HepG2 (cell line): Measurements from ENCODE around the gene LRP1-AS. TPM values are rescaled to one million over a fixed set of nuclear protein-coding genes. Genes with fewer than 3 reads are reported as not detected.

Source experiments
- DNMT3B ChIP-seq: conservative IDR thresholded peaks from 2 replicates; pipeline ENCODE4 v1.6.1; 2016; ENCODE audit warnings: missing biosample characterization, control low read depth
- EED ChIP-seq: sonication (generic); formaldehyde crosslinking; IDR thresholded peaks from 2 replicates; pipeline ENCODE4 v1.5.0; 2020; ENCODE audit warnings: mild to moderate bottlenecking, missing genetic modification reagents
- ERF ChIP-seq: IDR thresholded peaks from 2 replicates; pipeline ENCODE4 v1.6.1; 2018; ENCODE audit warnings: missing biosample characterization, missing genetic modification reagents
- FOXJ3 ChIP-seq: sonication (generic); formaldehyde crosslinking; IDR thresholded peaks from 2 replicates; pipeline ENCODE4 v1.4.0; 2020; ENCODE audit warnings: missing genetic modification reagents, mild to moderate bottlenecking, borderline replicate concordance
- GATAD2A ChIP-seq: IDR thresholded peaks from 2 replicates; pipeline ENCODE4 v1.6.1; 2016
- HNRNPH1 ChIP-seq: fragments of 200-400 bp; formaldehyde crosslinking; optimal IDR thresholded peaks from 2 replicates; pipeline ENCODE3; 2017; ENCODE audit warnings: mild to moderate bottlenecking, low read depth, low read length
- MLLT10 ChIP-seq: sonication (generic); formaldehyde crosslinking; IDR thresholded peaks from 2 replicates; pipeline ENCODE4 v1.4.0; 2020; ENCODE audit warnings: missing genetic modification reagents
- NFATC3 ChIP-seq: sonication (generic); formaldehyde crosslinking; IDR thresholded peaks from 2 replicates; pipeline ENCODE4 v1.5.1; 2020; ENCODE audit warnings: mild to moderate bottlenecking, missing genetic modification reagents
- NR2C2 ChIP-seq: sonication (generic); formaldehyde crosslinking; IDR thresholded peaks from 2 replicates; pipeline ENCODE4 v1.4.0; 2020; ENCODE audit warnings: missing genetic modification reagents, mild to moderate bottlenecking, moderate library complexity, borderline replicate concordance
- PAWR ChIP-seq: sonication (generic); formaldehyde crosslinking; IDR thresholded peaks from 2 replicates; pipeline ENCODE4 v1.4.0; 2020; ENCODE audit warnings: missing genetic modification reagents, mild to moderate bottlenecking, borderline replicate concordance
- RBAK ChIP-seq: sonication (generic); formaldehyde crosslinking; IDR thresholded peaks from 2 replicates; pipeline ENCODE4 v1.5.1; 2020; ENCODE audit warnings: mild to moderate bottlenecking, missing genetic modification reagents
- SETDB1 ChIP-seq: sonication (generic); formaldehyde crosslinking; IDR thresholded peaks from 2 replicates; pipeline ENCODE4 v1.5.1; 2020; ENCODE audit warnings: missing genetic modification reagents, mild to moderate bottlenecking, borderline replicate concordance
- ZFX ChIP-seq: sonication (generic); formaldehyde crosslinking; IDR thresholded peaks from 2 replicates; pipeline ENCODE4 v1.4.0; 2020; ENCODE audit warnings: mild to moderate bottlenecking, low read depth, missing genetic modification reagents, moderate library complexity
- ZNF251 ChIP-seq: sonication (generic); formaldehyde crosslinking; IDR thresholded peaks from 2 replicates; pipeline ENCODE4 v1.9.0; 2021; ENCODE audit warnings: mild to moderate bottlenecking, missing genetic modification reagents
- ZNF282 ChIP-seq: fragments of 450-650 bp; IDR thresholded peaks from 2 replicates; pipeline ENCODE4 v1.6.1; 2018; ENCODE audit not compliant: partially characterized antibody
- polyA plus RNA-seq, 8 experiments: library from polyadenylated mRNA; depleted of rRNA in 3 of 8; stranded (reverse) in 7 of 8; unstranded in 1 of 8; fragments of >200 nt; fragmentation: Illumina TruSeq in 4 of 8; extraction: Trizol in 4 of 8; gene quantifications; 2 replicates each; pipeline versions ENCODE4 v1.2.1 to v1.2.3, GENCODE V29; 2011 to 2016; ENCODE audit warnings: low read depth in 4 of 8, missing spikeins in 1 of 8, mixed read lengths in 1 of 8; ENCODE audit not compliant: insufficient read depth in 1 of 8
- total RNA-seq, 5 experiments: library from RNA; depleted of rRNA; stranded (reverse); fragments of >200 nt; fragmentation: Illumina TruSeq; extraction: Trizol; gene quantifications; 2 replicates each; pipeline ENCODE4 v1.2.3, GENCODE V29; 2016; ENCODE audit warnings: low read depth in 1 of 5
- TF ChIP-seq, protein P1 (sequence below): sonication (generic); formaldehyde crosslinking; IDR thresholded peaks from 2 replicates; pipeline ENCODE4 v1.8.0; 2022; ENCODE audit warnings: missing genetic modification reagents, low read depth, mild to moderate bottlenecking, borderline replicate concordance
- TF ChIP-seq, protein P2 (sequence below): fragments of 450-650 bp; IDR thresholded peaks from 2 replicates; pipeline ENCODE4 v1.6.1; 2017; ENCODE audit warnings: mild to moderate bottlenecking
- TF ChIP-seq, protein P3 (sequence below): sonication (generic); formaldehyde crosslinking; IDR thresholded peaks from 2 replicates; pipeline ENCODE4 v1.8.0; 2022; ENCODE audit warnings: low read depth, missing genetic modification reagents
- TF ChIP-seq, protein P4 (sequence below): IDR thresholded peaks from 2 replicates; pipeline ENCODE4 v1.6.1; 2016; ENCODE audit warnings: missing biosample characterization, missing genetic modification reagents, low read depth
- TF ChIP-seq, protein P5 (sequence below): sonication (generic); formaldehyde crosslinking; IDR thresholded peaks from 2 replicates; pipeline ENCODE4 v1.4.0; 2020; ENCODE audit warnings: mild to moderate bottlenecking, missing genetic modification reagents
- TF ChIP-seq, protein P6 (sequence below): IDR thresholded peaks from 2 replicates; pipeline ENCODE4 v1.6.1; 2016; ENCODE audit warnings: missing compliant biosample characterization, missing genetic modification reagents, borderline replicate concordance

LRP1-AS gene
- total and polyA plus RNA-seq, 2 of the 13 experiments (the other 11 are each of a cell fraction or from before 2014, with no cell fraction given): 0.20 TPM; not detected in 1

DNA sequence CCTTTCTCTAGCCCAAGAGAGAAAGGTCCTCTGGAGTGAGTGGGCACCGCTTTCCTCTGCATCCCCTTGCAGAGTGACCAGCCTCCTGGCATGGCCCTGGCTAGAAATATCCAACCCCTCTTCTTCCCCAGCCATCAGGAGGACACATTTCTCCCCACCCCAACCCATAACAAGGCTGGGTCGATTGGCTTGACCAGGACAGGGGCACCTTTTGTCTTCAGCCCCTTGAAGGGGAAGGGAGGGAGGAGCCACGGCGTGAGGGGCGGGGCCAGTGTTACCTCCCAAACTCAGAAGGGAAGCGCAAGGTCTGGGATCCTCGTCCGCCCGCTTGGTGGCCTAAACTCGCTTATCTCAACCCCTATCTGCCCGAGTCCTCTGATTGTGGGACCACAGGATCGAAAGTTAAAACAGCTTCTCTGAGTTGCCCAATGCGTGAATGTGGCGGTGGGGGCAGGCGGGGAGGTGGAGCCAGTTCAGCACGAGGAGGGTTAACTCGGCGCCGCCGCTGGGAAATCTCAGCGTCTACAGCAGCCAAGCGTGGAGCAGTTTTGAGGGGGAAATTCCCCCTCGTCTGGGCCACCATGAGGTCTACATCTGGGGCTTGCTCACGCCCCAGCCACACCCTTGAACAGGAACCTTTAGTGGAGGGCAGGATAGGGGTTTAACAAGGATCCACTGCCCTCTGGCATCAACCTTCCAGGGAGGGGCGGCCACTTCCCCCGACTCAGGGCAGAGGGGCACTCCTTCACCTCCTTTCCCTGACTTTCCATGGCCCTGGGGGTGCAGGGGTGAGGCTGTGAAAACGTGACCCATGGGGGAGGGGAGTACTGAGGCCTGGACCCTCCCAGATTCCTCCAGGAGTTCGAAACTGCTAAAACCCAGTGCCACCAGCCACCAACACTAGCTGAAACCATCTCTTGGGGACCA, 37.1 kb downstream of the LRP1-AS start (continued):
- TF ChIP-seq, protein P1, sequence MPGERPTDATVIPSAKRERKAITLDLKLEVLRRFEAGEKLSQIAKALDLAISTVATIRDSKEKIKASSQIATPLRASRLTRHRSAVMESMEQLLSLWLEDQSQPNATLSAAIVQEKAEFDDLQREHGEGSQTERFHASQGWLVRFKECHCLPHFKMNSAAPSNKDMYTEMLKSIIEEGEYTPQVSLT (CRISPR knock-in tag): no peak
- peak; percentile 13; the same call in 1 of the 2 replicates for TF ChIP-seq NR2C2 (CRISPR knock-in tag)
- TF ChIP-seq DNMT3B: no peak; the same call in 1 of the 2 replicates
- no peak for TF ChIP-seq RBAK (CRISPR knock-in tag)
- TF ChIP-seq ERF: peak; percentile 44; the same call in 1 of the 2 replicates
- no peak for TF ChIP-seq FOXJ3 (CRISPR knock-in tag)
- TF ChIP-seq ZFX (CRISPR knock-in tag): no peak; the same call in 1 of the 2 replicates
- TF ChIP-seq, protein P2, sequence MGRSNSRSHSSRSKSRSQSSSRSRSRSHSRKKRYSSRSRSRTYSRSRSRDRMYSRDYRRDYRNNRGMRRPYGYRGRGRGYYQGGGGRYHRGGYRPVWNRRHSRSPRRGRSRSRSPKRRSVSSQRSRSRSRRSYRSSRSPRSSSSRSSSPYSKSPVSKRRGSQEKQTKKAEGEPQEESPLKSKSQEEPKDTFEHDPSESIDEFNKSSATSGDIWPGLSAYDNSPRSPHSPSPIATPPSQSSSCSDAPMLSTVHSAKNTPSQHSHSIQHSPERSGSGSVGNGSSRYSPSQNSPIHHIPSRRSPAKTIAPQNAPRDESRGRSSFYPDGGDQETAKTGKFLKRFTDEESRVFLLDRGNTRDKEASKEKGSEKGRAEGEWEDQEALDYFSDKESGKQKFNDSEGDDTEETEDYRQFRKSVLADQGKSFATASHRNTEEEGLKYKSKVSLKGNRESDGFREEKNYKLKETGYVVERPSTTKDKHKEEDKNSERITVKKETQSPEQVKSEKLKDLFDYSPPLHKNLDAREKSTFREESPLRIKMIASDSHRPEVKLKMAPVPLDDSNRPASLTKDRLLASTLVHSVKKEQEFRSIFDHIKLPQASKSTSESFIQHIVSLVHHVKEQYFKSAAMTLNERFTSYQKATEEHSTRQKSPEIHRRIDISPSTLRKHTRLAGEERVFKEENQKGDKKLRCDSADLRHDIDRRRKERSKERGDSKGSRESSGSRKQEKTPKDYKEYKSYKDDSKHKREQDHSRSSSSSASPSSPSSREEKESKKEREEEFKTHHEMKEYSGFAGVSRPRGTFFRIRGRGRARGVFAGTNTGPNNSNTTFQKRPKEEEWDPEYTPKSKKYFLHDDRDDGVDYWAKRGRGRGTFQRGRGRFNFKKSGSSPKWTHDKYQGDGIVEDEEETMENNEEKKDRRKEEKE: no peak
- no peak; the same call in none of the 2 replicates for TF ChIP-seq GATAD2A
- no peak for TF ChIP-seq ZNF251 (CRISPR knock-in tag)
- no peak for TF ChIP-seq MLLT10 (CRISPR knock-in tag)
- no peak for TF ChIP-seq ZNF282
- no peak for TF ChIP-seq EED
- TF ChIP-seq, protein P3, sequence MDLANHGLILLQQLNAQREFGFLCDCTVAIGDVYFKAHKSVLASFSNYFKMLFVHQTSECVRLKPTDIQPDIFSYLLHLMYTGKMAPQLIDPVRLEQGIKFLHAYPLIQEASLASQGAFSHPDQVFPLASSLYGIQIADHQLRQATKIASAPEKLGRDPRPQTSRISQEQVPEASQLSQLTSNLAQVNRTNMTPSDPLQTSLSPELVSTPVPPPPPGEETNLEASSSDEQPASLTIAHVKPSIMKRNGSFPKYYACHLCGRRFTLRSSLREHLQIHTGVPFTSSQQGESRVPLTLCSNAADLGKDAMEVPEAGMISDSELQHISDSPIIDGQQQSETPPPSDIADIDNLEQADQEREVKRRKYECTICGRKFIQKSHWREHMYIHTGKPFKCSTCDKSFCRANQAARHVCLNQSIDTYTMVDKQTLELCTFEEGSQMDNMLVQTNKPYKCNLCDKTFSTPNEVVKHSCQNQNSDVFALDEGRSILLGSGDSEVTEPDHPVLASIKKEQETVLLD (CRISPR knock-in tag): no peak
- TF ChIP-seq, protein P4, sequence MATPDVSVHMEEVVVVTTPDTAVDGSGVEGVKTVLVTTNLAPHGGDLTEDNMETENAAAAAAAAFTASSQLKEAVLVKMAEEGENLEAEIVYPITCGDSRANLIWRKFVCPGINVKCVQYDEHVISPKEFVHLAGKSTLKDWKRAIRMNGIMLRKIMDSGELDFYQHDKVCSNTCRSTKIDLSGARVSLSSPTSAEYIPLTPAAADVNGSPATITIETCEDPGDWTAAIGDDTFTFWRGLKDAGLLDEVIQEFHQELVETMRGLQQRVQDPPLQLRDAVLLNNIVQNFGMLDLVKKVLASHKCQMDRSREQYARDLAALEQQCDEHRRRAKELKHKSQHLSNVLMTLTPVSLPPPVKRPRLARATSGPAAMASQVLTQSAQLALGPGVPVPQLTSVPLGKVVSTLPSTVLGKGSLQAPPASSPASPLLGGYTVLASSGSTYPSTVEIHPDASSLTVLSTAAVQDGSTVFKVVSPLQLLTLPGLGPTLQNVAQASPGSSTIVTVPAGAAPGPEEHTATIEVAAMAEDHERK (CRISPR knock-in tag): no peak
- TF ChIP-seq, protein P5, sequence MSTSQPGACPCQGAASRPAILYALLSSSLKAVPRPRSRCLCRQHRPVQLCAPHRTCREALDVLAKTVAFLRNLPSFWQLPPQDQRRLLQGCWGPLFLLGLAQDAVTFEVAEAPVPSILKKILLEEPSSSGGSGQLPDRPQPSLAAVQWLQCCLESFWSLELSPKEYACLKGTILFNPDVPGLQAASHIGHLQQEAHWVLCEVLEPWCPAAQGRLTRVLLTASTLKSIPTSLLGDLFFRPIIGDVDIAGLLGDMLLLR (CRISPR knock-in tag): 0 out of 2 replicates have a peak, but pooled peaks have one; percentile 31
- no peak for TF ChIP-seq HNRNPH1
- TF ChIP-seq NFATC3: no peak
- TF ChIP-seq PAWR (CRISPR knock-in tag): no peak
- TF ChIP-seq, protein P6, sequence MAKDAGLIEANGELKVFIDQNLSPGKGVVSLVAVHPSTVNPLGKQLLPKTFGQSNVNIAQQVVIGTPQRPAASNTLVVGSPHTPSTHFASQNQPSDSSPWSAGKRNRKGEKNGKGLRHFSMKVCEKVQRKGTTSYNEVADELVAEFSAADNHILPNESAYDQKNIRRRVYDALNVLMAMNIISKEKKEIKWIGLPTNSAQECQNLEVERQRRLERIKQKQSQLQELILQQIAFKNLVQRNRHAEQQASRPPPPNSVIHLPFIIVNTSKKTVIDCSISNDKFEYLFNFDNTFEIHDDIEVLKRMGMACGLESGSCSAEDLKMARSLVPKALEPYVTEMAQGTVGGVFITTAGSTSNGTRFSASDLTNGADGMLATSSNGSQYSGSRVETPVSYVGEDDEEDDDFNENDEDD: 0 out of 2 replicates have a peak, but pooled peaks have one; percentile 25
- TF ChIP-seq SETDB1: no peak
